Liver (tissue), 9 donors: Measurements from ENCODE around the gene STAP2. TPM values are rescaled to one million over a fixed set of nuclear protein-coding genes. Genes with fewer than 3 reads are reported as not detected.

Experiments
- DNase-seq: peaks from one replicate; pipeline ENCODE4 v3.0.0-alpha.2; 2017; ENCODE audit warnings: low spot score
- H3K27ac ChIP-seq, 2 donors: one replicate each; pipeline ENCODE4 v1.7.0; 2013; ENCODE audit warnings: inconsistent platforms in 2 of 2, low read length in 2 of 2, control low read depth in 1 of 2, low read depth in 1 of 2, mild to moderate bottlenecking in 1 of 2
- H3K27me3 ChIP-seq, 4 donors: one replicate each; pipeline versions ENCODE4 v1.6.1 to v1.7.0; 2013; ENCODE audit warnings: low read length in 3 of 4, inconsistent platforms in 1 of 4, mild to moderate bottlenecking in 1 of 4, moderate library complexity in 1 of 4; ENCODE audit not compliant: control insufficient read depth in 4 of 4, insufficient read depth in 4 of 4
- H3K36me3 ChIP-seq, 4 donors: one replicate each; pipeline versions ENCODE4 v1.6.1 to v1.7.0; 2013; ENCODE audit warnings: low read length in 3 of 4, mild to moderate bottlenecking in 3 of 4, low read depth in 1 of 4, moderate library complexity in 1 of 4; ENCODE audit not compliant: control insufficient read depth in 4 of 4, insufficient read depth in 3 of 4
- H3K4me1 ChIP-seq, 4 donors: one replicate each; pipeline versions ENCODE4 v1.6.1 to v1.7.0; 2013; ENCODE audit warnings: low read length in 3 of 4, mild to moderate bottlenecking in 3 of 4, moderate library complexity in 1 of 4; ENCODE audit not compliant: control insufficient read depth in 4 of 4, insufficient read depth in 4 of 4
- H3K4me3 ChIP-seq, 3 donors: one replicate each; pipeline versions ENCODE4 v1.6.1 to v1.7.0; 2013; ENCODE audit warnings: low read length in 3 of 3, control low read depth in 1 of 3, low read depth in 1 of 3, mild to moderate bottlenecking in 1 of 3
- H3K9ac ChIP-seq, 2 donors: one replicate each; pipeline ENCODE4 v1.7.0; 2013; ENCODE audit warnings: low read length in 2 of 2, mild to moderate bottlenecking in 2 of 2, moderate library complexity in 2 of 2, control low read depth in 1 of 2, low read depth in 1 of 2
- H3K9me3 ChIP-seq, 4 donors: one replicate each; pipeline versions ENCODE4 v1.6.1 to v1.7.0; 2013; ENCODE audit warnings: low read length in 3 of 4; ENCODE audit not compliant: control insufficient read depth in 4 of 4
- ATF3 ChIP-seq: IDR thresholded peaks from 2 replicates; pipeline ENCODE4 v1.6.1; 2016; ENCODE audit warnings: antibody characterized with exemption
- CTCF ChIP-seq: fragments of 150-350 bp; IDR thresholded peaks from 2 replicates; pipeline ENCODE4 v1.5.1; 2017; ENCODE audit warnings: improper control_type of control experiment, low read depth, low read length; ENCODE audit not compliant: missing input control
- EGR1 ChIP-seq, 2 donors: IDR thresholded peaks; 2 replicates each; pipeline ENCODE4 v1.6.1; 2016 to 2018; ENCODE audit warnings: antibody characterized with exemption in 2 of 2, low read depth in 2 of 2
- FOXA1 ChIP-seq: IDR thresholded peaks from 2 replicates; pipeline ENCODE4 v1.6.1; 2016; ENCODE audit warnings: antibody characterized with exemption
- FOXA2 ChIP-seq: IDR thresholded peaks from 2 replicates; pipeline ENCODE4 v1.6.1; 2016; ENCODE audit warnings: antibody characterized with exemption
- GABPA ChIP-seq, 2 donors: IDR thresholded peaks in 1 of 2; conservative IDR thresholded peaks in 1 of 2; 2 replicates each; pipeline ENCODE4 v1.6.1; 2016; ENCODE audit warnings: antibody characterized with exemption in 2 of 2, mild to moderate bottlenecking in 1 of 2, moderate library complexity in 1 of 2
- HNF4A ChIP-seq, 2 donors: conservative IDR thresholded peaks; 2 replicates each; pipeline ENCODE4 v1.6.1; 2016; ENCODE audit warnings: antibody characterized with exemption in 2 of 2, mild to moderate bottlenecking in 2 of 2
- HNF4G ChIP-seq: IDR thresholded peaks from 2 replicates; pipeline ENCODE4 v1.6.1; 2016; ENCODE audit warnings: antibody characterized with exemption
- JUND ChIP-seq, 2 donors: IDR thresholded peaks; 2 replicates each; pipeline ENCODE4 v1.6.1; 2016; ENCODE audit warnings: antibody characterized with exemption in 2 of 2
- MAX ChIP-seq: IDR thresholded peaks from 2 replicates; pipeline ENCODE4 v1.6.1; 2016; ENCODE audit warnings: antibody characterized with exemption
- NR2F2 ChIP-seq: IDR thresholded peaks from 2 replicates; pipeline ENCODE4 v1.6.1; 2016; ENCODE audit warnings: antibody characterized with exemption
- RAD21 ChIP-seq, 2 donors: IDR thresholded peaks; 2 replicates each; pipeline ENCODE4 v1.6.1; 2016; ENCODE audit warnings: antibody characterized with exemption in 2 of 2, mild to moderate bottlenecking in 2 of 2
- REST ChIP-seq: IDR thresholded peaks from 2 replicates; pipeline ENCODE4 v1.6.1; 2016; ENCODE audit warnings: antibody characterized with exemption, mild to moderate bottlenecking
- RXRA ChIP-seq, 2 donors: IDR thresholded peaks; 2 replicates each; pipeline ENCODE4 v1.6.1; 2017 to 2018; ENCODE audit warnings: antibody characterized with exemption in 2 of 2, mild to moderate bottlenecking in 1 of 2
- SP1 ChIP-seq: IDR thresholded peaks from 2 replicates; pipeline ENCODE4 v1.6.1; 2018; ENCODE audit warnings: antibody characterized with exemption, mild to moderate bottlenecking
- TAF1 ChIP-seq: conservative IDR thresholded peaks from 2 replicates; pipeline ENCODE4 v1.6.1; 2016; ENCODE audit warnings: antibody characterized with exemption, mild to moderate bottlenecking
- YY1 ChIP-seq: IDR thresholded peaks from 2 replicates; pipeline ENCODE4 v1.6.1; 2016; ENCODE audit warnings: antibody characterized with exemption, mild to moderate bottlenecking
- ZBTB33 ChIP-seq: IDR thresholded peaks from 2 replicates; pipeline ENCODE4 v1.6.1; 2016; ENCODE audit warnings: antibody characterized with exemption
- WGBS: extraction: QIAGEN DNeasy Blood & Tissue Kit; methylation state at CpG from one replicate; pipeline ENCODE4 v1.1.7; 2013; 5-methylcytosine and 5-hydroxymethylcytosine counted together
- polyA plus RNA-seq, 2 donors: library from polyadenylated mRNA; stranded (reverse) in 1 of 2; unstranded in 1 of 2; fragments of 200-250 nt in 1 of 2; fragments of >200 nt in 1 of 2; fragmentation: Nextera tagmentation in 1 of 2; extraction: Ambion mirVana in 1 of 2; gene quantifications; one replicate each; pipeline versions ENCODE4 v1.2.1 to v1.2.3, GENCODE V29; 2013 to 2015
- total RNA-seq, 2 donors: library from RNA; depleted of rRNA; stranded (reverse); fragments of >200 nt; gene quantifications; one replicate each; pipeline ENCODE4 v1.2.3, GENCODE V29; 2014
- donor health status: healthy.
- donor health status: healthy.
- donor health status: healthy.
- donor health status: healthy.
- donor health status: healthy.

The STAP2 gene
- total and polyA plus RNA-seq, 4 donors, result 8.6 to 26.4 (median 24.0) TPM

- TF ChIP-seq GABPA (IDR thresholded peaks at IDR 0.05 in 1 of 2, conservative IDR thresholded peaks at IDR 0.05 in 1 of 2), result peak in 1 of 2 donors; percentile 45
These were observed 41.0 kb upstream of the STAP2 start (continued) for GRCh38 chr19:4379383-4380253.

GRCh38 chr19:4378886-4379285 is 40.3 kb upstream of the STAP2 start:
- Histone ChIP-seq H3K4me1 (peaks cover 25 to 64% (median 46%) of the 10 kb centered on the region in 4 donors), H3K36me3 (peaks cover 0 to 3% (median 1%) of the 10 kb centered on the region in 4 donors), H3K4me3 (no peak overlapping the region), H3K27me3 (no peaks in the 10 kb centered on the region), H3K27ac (peak overlapping the region; percentile 80 to 83), H3K9ac (no peak overlapping the region), H3K9me3 (no peaks in the 10 kb centered on the region)
- no peak for DNase-seq
- TF ChIP-seq HNF4A (conservative IDR thresholded peaks at IDR 0.05), result no peak
- 80% methylated on average over 11 of the region's 11 CpGs for WGBS

GRCh38 chr19:4376991-4377781 is 38.6 kb upstream of the STAP2 start:
- Histone ChIP-seq H3K9me3 (no peaks in the 10 kb centered on the region), H3K27me3 (no peaks in the 10 kb centered on the region), H3K9ac (no peak overlapping the region), H3K27ac (peak overlapping the region in 1 of 2 donors; percentile 8), H3K36me3 (peaks cover 0 to 2% (median 0%) of the 10 kb centered on the region in 4 donors), H3K4me3 (no peak overlapping the region), H3K4me1 (peaks cover 30 to 81% (median 55%) of the 10 kb centered on the region in 4 donors)
- DNase-seq, result no peak
- 72% methylated on average over 23 of the region's 23 CpGs for WGBS
- TF ChIP-seq EGR1 (IDR thresholded peaks at IDR 0.05; ENCODE audit: low read depth in 2 of 2) (no peak), ZBTB33 (no peak), TAF1 (no peak), MAX (no peak), RXRA (IDR thresholded peaks at IDR 0.05) (no peak), GABPA (IDR thresholded peaks at IDR 0.05 in 1 of 2, conservative IDR thresholded peaks at IDR 0.05 in 1 of 2) (no peak), HNF4A (conservative IDR thresholded peaks at IDR 0.05) (no peak), YY1 (no peak), JUND (IDR thresholded peaks at IDR 0.05) (no peak), FOXA2 (no peak), NR2F2 (no peak), HNF4G (no peak), FOXA1 (no peak), REST (no peak), ATF3 (no peak), SP1 (no peak), RAD21 (IDR thresholded peaks at IDR 0.05) (no peak), CTCF (no peak)
